Uterus (tissue), 4 donors: ENCODE results near the gene CYP4F11. TPM values are rescaled to one million over a fixed set of nuclear protein-coding genes. Genes with fewer than 3 reads are reported as not detected.

Experiments used
- DNase-seq, 2 donors: peaks; one replicate each; pipeline ENCODE4 v3.0.0-alpha.2; 2019 to 2020
- H3K27ac ChIP-seq, 2 donors: fragments of 200-600 bp; sonication (generic); 1 replicate in 1 of 2; 2 replicates in 1 of 2; pipeline ENCODE4 v1.5.1; 2016 to 2018
- H3K27me3 ChIP-seq, 2 donors: fragments of 200-600 bp; sonication (generic); one replicate each; pipeline ENCODE4 v1.5.1; 2018 to 2019; ENCODE audit warnings: control low read depth in 1 of 2
- H3K36me3 ChIP-seq, 2 donors: fragments of 200-600 bp; sonication (generic); one replicate each; pipeline ENCODE4 v1.5.1; 2019; ENCODE audit warnings: control low read depth in 1 of 2
- H3K4me1 ChIP-seq, 2 donors: fragments of 200-600 bp; sonication (generic); one replicate each; pipeline ENCODE4 v1.5.1; 2018 to 2019; ENCODE audit warnings: control low read depth in 1 of 2
- H3K4me3 ChIP-seq, 2 donors: fragments of 200-600 bp; sonication (generic); 1 replicate in 1 of 2; 2 replicates in 1 of 2; pipeline ENCODE4 v1.5.1; 2018 to 2019; ENCODE audit warnings: mild to moderate bottlenecking in 1 of 2
- H3K9me3 ChIP-seq, 2 donors: fragments of 200-600 bp; sonication (generic); one replicate each; pipeline ENCODE4 v1.5.1; 2019; ENCODE audit warnings: control low read depth in 1 of 2
- CTCF ChIP-seq, 4 experiments: fragments of 200-600 bp in 2 of 4; fragments of 450-650 bp in 2 of 4; sonication (generic) in 2 of 4; IDR thresholded peaks; one replicate each; pipeline ENCODE4 v1.5.1; 2016 to 2019; ENCODE audit warnings: antibody characterized with exemption in 4 of 4, mild to moderate bottlenecking in 2 of 4, moderate library complexity in 1 of 4
- POLR2A ChIP-seq, 2 donors: fragments of 450-650 bp; IDR thresholded peaks; one replicate each; pipeline ENCODE4 v1.6.1; 2016; ENCODE audit warnings: antibody characterized with exemption in 2 of 2, mild to moderate bottlenecking in 1 of 2, moderate library complexity in 1 of 2
- intact Hi-C: fragments of 100-400 bp; cut with DNase I; formaldehyde crosslinking; loops from one replicate; pipeline ENCODE4 v1.15.1; 2023; ENCODE audit warnings: low total_unique reads
- small RNA-seq: library from RNA; depleted of rRNA; stranded (forward); fragments of <200 nt; gene quantifications from one replicate; pipeline ENCODE3, GENCODE V24; 2016
- total RNA-seq, 4 donors: library from RNA; depleted of rRNA in 3 of 4; stranded (reverse); fragments of >200 nt in 3 of 4; gene quantifications; one replicate each; pipeline versions ENCODE4 v1.1.0 to v1.2.4, GENCODE V29; 2014 to 2023
- donor health status: DM: yes; HTN: yes; CAD: no.

CYP4F11 gene
- total RNA-seq, 4 donors from 2014 or later, result 0.21 to 0.24 TPM; not detected in 2

GRCh38 chr19:15866636-15867035 lies 67.7 kb downstream of the CYP4F11 start:
- no peak overlapping the region for H3K27ac ChIP-seq
- no peaks in the 10 kb centered on the region for H3K4me1 ChIP-seq
- intact Hi-C loops, result no loop called here
- no peaks in the 10 kb centered on the region for H3K9me3 ChIP-seq
- no peaks in the 10 kb centered on the region for H3K27me3 ChIP-seq
- no peak for DNase-seq
- TF ChIP-seq POLR2A (IDR thresholded peaks at IDR 0.05), result no peak
- no peak for TF ChIP-seq CTCF (IDR thresholded peaks at IDR 0.05)
- H3K36me3 ChIP-seq, result no peaks in the 10 kb centered on the region
- H3K4me3 ChIP-seq, result no peak overlapping the region

DNA sequence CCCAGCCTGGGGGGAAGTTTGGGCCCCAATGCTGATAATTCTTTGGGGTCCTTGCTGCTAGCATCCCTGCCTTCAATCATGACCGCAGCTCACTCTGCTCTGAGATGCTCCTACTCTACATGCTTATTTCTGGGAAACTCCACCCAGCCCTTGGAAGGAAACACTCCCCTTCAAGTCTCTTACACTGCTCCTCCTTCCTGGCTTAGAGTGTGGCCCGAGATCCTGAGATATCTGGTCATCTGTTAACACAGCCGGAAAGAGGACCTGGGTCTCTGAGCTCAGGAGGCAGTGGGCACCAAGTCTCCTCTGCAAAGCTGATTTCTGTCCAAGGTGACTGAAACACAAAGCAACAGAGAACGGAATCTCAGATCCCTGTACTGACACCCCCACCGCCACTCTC lies 69.5 kb downstream of the CYP4F11 start:
- Histone ChIP-seq H3K27me3 (no peaks in the 10 kb centered on the region), H3K4me1 (no peaks in the 10 kb centered on the region), H3K9me3 (no peaks in the 10 kb centered on the region), H3K36me3 (no peaks in the 10 kb centered on the region), H3K4me3 (no peak overlapping the region), H3K27ac (no peak overlapping the region)
- no peak for DNase-seq
- intact Hi-C loops, result no loop called here
- TF ChIP-seq CTCF (IDR thresholded peaks at IDR 0.05) (no peak), POLR2A (IDR thresholded peaks at IDR 0.05) (no peak)

- intact Hi-C loops, result no loop called here
- H3K36me3 ChIP-seq, result no peaks in the 10 kb centered on the region
- H3K27ac ChIP-seq, result no peak overlapping the region
- TF ChIP-seq POLR2A (IDR thresholded peaks at IDR 0.05), result no peak
- no peak for TF ChIP-seq CTCF (IDR thresholded peaks at IDR 0.05)
- no peaks in the 10 kb centered on the region for H3K4me1 ChIP-seq
- H3K4me3 ChIP-seq, result no peak overlapping the region
- DNase-seq, result no peak
- H3K9me3 ChIP-seq, result no peaks in the 10 kb centered on the region
- no peaks in the 10 kb centered on the region for H3K27me3 ChIP-seq
Measured at GRCh38 chr19:15863272-15863671, 71.1 kb downstream of the CYP4F11 start.

DNA sequence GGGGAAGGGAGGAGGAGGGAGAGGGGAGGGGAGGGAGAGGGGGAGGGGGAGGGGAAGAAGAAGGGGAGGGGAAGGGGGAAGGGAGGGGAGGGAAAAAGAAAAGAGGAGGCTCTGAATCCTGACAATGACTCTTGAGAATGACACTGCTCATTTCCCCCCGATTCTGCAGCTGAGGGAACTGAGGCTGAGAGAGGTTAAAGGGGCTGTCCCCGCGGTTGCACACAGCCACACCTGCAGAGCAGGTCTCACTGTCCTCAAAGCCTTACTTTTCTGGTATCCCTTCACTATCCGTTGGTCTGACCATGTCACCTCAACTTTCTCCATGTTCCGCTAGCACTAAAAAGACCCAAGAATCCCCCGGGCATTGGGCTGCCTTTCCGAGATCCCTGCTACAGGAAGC lies 71.9 kb downstream of the CYP4F11 start:
- H3K4me1 ChIP-seq, result no peaks in the 10 kb centered on the region
- no peak for DNase-seq
- H3K27ac ChIP-seq, result no peak overlapping the region
- intact Hi-C loops, result no loop called here
- no peaks in the 10 kb centered on the region for H3K9me3 ChIP-seq
- no peak for TF ChIP-seq CTCF (IDR thresholded peaks at IDR 0.05)
- no peak overlapping the region for H3K4me3 ChIP-seq
- no peaks in the 10 kb centered on the region for H3K36me3 ChIP-seq
- no peaks in the 10 kb centered on the region for H3K27me3 ChIP-seq

Small RNA genes lying within 50 kb of the gene (small RNA-seq; reads per million reads assigned to genes)
- not detected for gene CYP4F36P

Other genes with a start within 250 kb of the CYP4F11 start
- gene OR10H2, start 206.5 kb downstream of the CYP4F11 start, total RNA-seq, result not detected
- gene OR10H3, start 196.5 kb downstream of the CYP4F11 start, total RNA-seq, result not detected
- gene OR10H5, start 146.9 kb downstream of the CYP4F11 start, total RNA-seq, result not detected
- not detected for gene OR10H1, start 118.9 kb downstream of the CYP4F11 start, total RNA-seq
- under 1 TPM in 1 of 4 donors, not detected in 3; 0.14 TPM for gene CYP4F2, start 36.5 kb downstream of the CYP4F11 start, total RNA-seq
- not detected for gene OR10H4, start 14.5 kb upstream of the CYP4F11 start, total RNA-seq
- gene TPM4, start 142.0 kb upstream of the CYP4F11 start, total RNA-seq, result 100 to 1,000 TPM; 423 to 862 (median 517) TPM
- gene RAB8A, start 177.4 kb upstream of the CYP4F11 start, total RNA-seq, result 10 to 100 TPM; 13.3 to 67.4 (median 40.7) TPM
- 1 to 10 TPM in 3 of 4 donors, not detected in 1; 1.4 to 3.1 (median 2.4) TPM for gene HSH2D, start 209.2 kb upstream of the CYP4F11 start, total RNA-seq
- gene CIB3, start 239.0 kb upstream of the CYP4F11 start, total RNA-seq, result not detected